ENCODE data around the gene EME2. TPM values are rescaled to one million over a fixed set of nuclear protein-coding genes. Genes with fewer than 3 reads are reported as not detected.

EME2 gene, protein sequence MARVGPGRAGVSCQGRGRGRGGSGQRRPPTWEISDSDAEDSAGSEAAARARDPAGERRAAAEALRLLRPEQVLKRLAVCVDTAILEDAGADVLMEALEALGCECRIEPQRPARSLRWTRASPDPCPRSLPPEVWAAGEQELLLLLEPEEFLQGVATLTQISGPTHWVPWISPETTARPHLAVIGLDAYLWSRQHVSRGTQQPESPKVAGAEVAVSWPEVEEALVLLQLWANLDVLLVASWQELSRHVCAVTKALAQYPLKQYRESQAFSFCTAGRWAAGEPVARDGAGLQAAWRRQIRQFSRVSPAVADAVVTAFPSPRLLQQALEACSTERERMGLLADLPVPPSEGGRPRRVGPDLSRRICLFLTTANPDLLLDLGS
- total RNA-seq: 10.3 and 14.5 TPM in 2 replicates

DNA sequence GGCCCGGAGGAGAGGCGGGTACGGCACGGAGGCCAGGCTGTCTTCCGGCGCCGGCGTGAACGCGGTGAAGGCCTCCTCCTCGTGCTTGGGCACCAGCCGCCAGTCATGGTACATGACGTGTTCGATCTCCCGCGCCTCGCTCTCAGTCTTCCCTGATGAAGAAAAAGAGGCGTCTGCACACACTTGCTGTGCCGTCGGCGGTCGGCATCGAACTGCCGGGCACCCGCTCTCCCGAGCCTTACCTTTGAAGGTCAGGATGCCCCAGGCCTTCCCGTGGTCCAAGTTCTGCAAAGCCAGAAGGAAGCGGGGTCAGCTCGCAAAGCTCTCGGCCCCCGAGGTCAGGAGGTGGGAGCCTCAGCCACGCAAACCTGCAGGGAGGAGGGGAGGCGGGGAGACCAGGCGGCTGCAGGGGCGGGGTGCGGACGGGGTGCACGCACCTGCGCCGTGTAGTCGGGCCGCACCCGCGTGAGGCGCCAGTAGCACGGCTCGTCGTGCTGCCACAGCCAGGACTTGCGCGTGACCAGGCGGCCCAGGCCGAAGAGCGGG is at the start of gene EME2:
Gene EME2 (plus strand): TSS at position 449 of the 546 bp plus-strand sequence. CDS start 418 bp downstream, outside the sequence.

DNA sequence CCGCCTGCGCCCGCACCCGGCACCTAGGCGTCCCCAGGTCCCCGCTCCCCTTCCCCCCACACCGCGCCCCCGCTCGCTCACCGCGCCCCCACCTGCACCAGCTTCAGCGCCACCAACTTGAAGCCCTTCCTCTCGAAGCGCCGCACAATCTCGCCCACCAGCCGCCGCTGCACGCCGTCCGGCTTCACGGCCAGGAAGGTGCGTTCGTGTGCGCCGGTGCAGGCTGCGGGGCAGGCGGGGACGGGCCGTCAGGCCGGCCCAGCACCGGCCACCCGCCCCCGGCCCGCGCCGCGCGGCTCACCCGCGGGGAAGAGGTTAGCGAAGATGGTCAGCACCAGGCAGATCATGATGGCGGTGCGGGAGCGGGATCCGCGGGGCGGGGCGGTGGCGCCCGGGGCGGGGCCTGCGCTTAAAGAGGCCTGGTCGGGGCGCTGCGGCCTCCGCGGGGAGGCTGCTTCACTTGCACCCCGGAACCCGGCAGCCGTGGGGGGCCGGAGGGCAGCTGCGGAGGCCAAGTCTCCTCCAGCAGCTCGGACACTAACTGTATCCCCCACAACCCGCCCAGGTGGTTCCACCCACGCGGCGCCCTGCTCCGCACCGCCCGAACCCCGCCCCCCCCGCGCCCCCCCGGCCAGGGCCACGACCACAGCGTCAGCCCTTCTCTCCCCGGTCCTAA is 1.3 kb upstream of the EME2 start, which contains the start of gene NME3:
Gene NME3 (minus strand): TSS at position 356 of the 676 bp plus-strand sequence. CDS start 9 bp downstream, at position 347.

DNA sequence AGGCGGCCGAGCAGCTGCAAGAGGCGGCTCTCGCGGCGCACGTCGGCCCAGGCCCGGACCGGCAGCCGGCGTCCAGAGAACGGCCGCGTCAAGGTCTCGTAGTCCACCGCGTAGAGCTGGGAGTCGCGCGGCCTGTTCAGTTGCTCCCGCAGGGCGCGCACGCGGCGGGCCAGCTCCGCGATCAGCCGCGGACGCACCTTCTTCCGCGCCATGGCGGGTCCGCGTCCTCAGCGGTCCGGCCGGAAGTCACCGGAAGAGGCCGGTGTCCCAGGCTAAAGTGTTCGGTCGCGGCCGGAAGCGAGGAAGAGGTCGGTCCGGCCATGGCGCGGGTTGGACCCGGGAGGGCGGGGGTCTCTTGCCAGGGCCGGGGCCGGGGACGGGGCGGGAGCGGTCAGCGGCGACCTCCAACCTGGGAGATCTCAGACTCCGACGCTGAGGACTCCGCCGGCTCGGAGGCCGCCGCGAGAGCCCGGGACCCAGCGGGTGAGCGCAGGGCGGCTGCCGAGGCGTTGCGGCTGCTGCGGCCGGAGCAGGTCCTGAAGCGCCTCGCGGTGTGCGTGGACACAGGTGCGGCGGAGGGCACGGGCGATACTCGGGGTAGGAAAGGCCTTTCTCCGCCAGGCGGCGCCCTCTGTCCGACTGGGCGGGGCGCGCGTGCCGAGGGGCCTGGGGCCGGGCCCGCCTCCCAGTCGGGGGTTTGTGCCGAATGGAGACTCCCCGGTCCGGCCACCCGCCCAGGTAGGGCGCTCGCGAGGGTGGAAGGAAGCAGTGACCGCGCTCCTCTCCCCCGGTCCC is 495 bp downstream of the EME2 start, which contains the start of gene MRPS34:
Gene MRPS34 (minus strand): TSS at position 227 of the 795 bp plus-strand sequence. CDS start 15 bp downstream, at position 212.

DNA sequence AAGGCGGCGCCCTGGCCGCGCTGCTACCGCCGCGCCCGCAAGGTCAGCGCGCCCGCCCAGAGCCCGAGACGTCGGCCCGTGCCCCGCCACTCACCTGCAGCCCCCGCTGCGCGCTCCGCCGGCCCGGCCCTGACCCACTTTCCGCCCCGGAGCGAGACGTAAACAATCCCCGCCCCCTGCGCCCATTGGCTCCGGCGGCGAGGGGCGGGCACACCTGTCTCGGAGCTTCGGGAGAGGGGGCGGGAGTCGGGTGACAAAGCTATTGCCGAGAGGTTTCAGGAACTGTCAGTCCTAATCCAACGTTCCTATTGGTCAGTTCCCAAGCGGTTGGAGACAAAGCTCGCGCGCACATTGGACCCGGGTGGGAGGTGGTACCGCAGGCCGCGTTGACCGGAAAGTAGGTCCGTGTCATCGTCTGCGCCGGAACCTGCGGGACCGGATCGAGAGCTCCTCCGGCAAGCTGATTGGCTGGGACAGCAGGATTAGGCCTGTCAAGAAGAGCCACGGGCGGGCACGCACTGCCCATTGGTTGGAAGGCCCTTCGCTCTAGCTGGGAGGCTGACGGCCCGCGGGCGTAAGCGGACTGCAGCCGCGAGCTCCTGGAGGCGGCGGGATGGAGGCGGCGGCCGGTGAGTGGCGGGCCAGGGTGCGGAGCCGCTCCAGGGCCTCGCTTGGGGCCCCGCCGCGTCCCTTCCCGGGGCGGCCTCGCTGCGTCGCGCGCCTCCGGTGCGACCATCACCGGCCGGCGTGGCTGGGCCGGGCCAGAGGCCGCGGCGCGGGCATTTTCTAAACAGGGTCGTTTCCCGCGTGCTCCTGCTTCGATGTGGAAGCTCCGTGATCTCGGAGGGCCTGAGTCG is 10.0 kb downstream of the EME2 start, which contains the start of the genes NUBP2 and SPSB3:
Gene NUBP2 (plus strand): TSS at position 553 of the 857 bp plus-strand sequence. CDS start 61 bp downstream, at position 614.
Gene SPSB3 (minus strand): TSS at position 164 of the 857 bp plus-strand sequence. CDS start 1,088 bp downstream, outside the sequence.

DNA sequence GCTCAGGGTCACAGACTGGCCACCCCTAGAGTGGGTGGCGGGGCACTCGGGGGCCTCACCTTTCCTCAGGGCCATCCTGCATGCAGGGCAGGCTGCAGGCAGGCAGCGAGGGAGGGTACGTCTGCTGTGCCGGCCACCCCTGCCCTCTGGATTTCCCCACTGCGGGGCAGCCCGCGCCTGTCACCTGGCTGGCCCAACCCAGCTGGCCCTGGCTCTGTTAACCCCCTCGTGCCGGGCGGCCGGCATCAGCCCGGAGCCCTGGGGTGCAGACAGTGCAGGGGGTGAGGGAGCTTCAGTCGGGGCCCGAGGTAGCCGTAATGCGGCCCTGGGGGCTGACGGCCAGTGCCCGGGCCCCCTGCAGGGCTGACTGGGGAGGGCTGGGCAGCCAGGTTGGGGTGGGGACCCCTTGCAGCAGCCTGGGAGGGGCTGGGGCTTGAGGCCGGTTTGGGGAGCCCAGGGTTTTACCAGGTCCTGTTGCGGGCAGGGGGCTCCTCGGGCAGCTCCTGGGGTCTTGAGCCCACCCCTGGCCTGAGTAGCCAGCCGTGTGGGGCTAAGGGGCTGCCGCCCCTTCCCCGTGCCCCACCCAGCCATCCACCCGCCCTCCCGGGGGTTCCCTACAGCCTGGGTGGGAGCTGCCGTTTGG is 21.1 kb downstream of the EME2 start, which contains the start of gene IGFALS:
Gene IGFALS (minus strand): TSS at position 128 of the 643 bp plus-strand sequence. CDS start 53 bp downstream, at position 75.

Small RNAs within 50 kb of the gene (small RNA-seq; reads per million reads assigned to genes)
- gene MIR3177 (ENCODE audit: low replicate concordance): 0.55 reads per million, percentile 22 among the genes with 10 or more reads in this experiment

Other genes starting within 250 kb of the EME2 start
- 9.6 and 39.7 TPM in 2 replicates for gene TMEM204, start 239.1 kb upstream of the EME2 start, total RNA-seq
- gene IFT140, start 160.7 kb upstream of the EME2 start, total RNA-seq: 22.8 and 25.2 TPM in 2 replicates
- 9.8 and 16.0 TPM in 2 replicates for gene CRAMP1, start 160.4 kb upstream of the EME2 start, total RNA-seq
- 25.6 and 84.6 TPM in 2 replicates for gene JPT2, start 94.5 kb upstream of the EME2 start, total RNA-seq
- gene MAPK8IP3, start 66.6 kb upstream of the EME2 start, total RNA-seq: 38.7 and 65.4 TPM in 2 replicates
- gene NME3, start 1.3 kb upstream of the EME2 start, total RNA-seq: 24.5 and 42.1 TPM in 2 replicates
- gene MRPS34, start 324 bp downstream of the EME2 start, total RNA-seq: 57.6 and 82.5 TPM in 2 replicates
- gene SPSB3, start 9.8 kb downstream of the EME2 start, total RNA-seq: 32.2 and 38.1 TPM in 2 replicates
- 78.1 and 96.1 TPM in 2 replicates for gene NUBP2, start 10.2 kb downstream of the EME2 start, total RNA-seq
- gene IGFALS, start 20.9 kb downstream of the EME2 start, total RNA-seq: under 0.01 TPM in 2 replicates
- 28.1 and 56.2 TPM in 2 replicates for gene HAGH, start 54.0 kb downstream of the EME2 start, total RNA-seq
- 66.3 and 77.3 TPM in 2 replicates for gene FAHD1, start 54.4 kb downstream of the EME2 start, total RNA-seq
- gene MEIOB, start 99.4 kb downstream of the EME2 start, total RNA-seq: not detected in 2 replicates
- gene HS3ST6, start 145.6 kb downstream of the EME2 start, total RNA-seq: not detected in 2 replicates
- gene MSRB1, start 170.4 kb downstream of the EME2 start, total RNA-seq: 13.3 and 15.3 TPM in 2 replicates
- gene RPL3L, start 181.9 kb downstream of the EME2 start, total RNA-seq: not detected in 2 replicates
- 103 and 191 TPM in 2 replicates for gene NDUFB10, start 186.7 kb downstream of the EME2 start, total RNA-seq
- gene RPS2, start 192.0 kb downstream of the EME2 start, total RNA-seq: 1,155 and 3,788 TPM in 2 replicates
- gene RNF151, start 194.0 kb downstream of the EME2 start, total RNA-seq: 0.43 TPM in 1 of 2 replicates, not detected in the other
- 49.8 and 57.6 TPM in 2 replicates for gene TBL3, start 199.2 kb downstream of the EME2 start, total RNA-seq
- 0.44 TPM in 1 of 2 replicates, not detected in the other for gene NOXO1, start 208.7 kb downstream of the EME2 start, total RNA-seq
- gene GFER, start 211.4 kb downstream of the EME2 start, total RNA-seq: 14.6 and 15.3 TPM in 2 replicates
- gene SYNGR3, start 217.2 kb downstream of the EME2 start, total RNA-seq: 0.86 and 5.7 TPM in 2 replicates
- gene ZNF598, start 237.0 kb downstream of the EME2 start, total RNA-seq: 39.2 and 54.9 TPM in 2 replicates
- gene NPW, start 247.0 kb downstream of the EME2 start, total RNA-seq: 0.22 and 1.0 TPM in 2 replicates